Measurements from ENCODE around the gene WDR27.

WDR27 gene

DNA sequence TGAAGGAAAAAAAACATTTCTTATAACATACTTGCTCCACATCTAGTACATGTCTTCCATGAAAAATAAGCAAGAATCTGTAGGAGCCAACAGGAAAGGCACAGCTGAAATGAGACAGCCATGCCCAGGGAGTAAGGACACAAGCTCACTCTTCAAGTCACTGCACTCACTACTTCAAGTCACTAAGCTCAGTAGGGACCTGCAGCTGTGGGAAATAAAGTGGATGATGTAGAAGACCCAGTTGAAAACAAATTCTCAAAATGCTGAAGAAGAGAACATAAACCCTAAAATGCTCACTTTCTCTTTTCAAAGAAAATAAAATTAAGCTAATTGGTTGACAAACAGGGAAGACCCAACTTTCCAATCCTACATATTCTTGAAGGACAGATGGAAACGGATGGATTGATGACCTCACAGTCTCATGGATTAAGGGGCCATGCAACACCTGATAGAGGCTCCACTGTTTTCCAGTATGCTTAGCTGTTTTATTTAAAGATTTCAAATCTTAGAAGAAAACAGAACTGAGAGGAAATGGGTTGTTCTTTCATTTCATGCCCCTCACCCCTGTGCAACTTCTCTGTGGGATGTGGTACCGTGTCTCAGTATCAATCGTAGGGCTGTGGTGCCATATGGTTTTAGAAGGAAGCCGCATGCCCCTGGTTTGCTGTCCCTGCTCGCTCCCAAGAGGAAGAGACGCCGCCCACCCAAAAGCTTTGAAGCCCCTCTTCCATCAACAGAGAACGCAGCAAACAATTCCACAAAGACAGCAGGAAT lies 133.3 kb downstream of the WDR27 start:
- DNase-seq (ENCODE audit: low read depth in 1 of 2, low spot score in 1 of 2), result no peak

DNA sequence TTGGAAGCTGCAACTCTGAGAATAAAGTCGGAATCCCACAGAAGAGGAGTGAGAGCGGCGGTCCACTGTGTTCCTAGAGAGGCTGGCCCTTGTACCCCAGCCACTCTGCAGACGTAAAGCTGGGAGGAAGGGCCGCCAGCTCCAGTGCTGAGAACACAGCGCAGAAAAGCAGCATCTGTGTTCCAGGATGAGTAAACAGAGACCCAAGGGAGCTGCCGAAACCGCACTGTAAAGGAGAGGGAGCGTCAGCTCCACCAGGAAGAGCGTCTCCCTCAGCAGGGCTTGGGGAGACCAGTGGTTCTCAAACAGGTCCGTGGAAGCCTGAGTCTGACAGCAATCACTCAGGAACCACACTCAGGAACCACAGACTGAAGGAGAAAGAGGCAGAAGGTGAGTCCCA lies 134.0 kb downstream of the WDR27 start:
- no peak for DNase-seq (ENCODE audit: low read depth in 1 of 2, low spot score in 1 of 2)

DNA sequence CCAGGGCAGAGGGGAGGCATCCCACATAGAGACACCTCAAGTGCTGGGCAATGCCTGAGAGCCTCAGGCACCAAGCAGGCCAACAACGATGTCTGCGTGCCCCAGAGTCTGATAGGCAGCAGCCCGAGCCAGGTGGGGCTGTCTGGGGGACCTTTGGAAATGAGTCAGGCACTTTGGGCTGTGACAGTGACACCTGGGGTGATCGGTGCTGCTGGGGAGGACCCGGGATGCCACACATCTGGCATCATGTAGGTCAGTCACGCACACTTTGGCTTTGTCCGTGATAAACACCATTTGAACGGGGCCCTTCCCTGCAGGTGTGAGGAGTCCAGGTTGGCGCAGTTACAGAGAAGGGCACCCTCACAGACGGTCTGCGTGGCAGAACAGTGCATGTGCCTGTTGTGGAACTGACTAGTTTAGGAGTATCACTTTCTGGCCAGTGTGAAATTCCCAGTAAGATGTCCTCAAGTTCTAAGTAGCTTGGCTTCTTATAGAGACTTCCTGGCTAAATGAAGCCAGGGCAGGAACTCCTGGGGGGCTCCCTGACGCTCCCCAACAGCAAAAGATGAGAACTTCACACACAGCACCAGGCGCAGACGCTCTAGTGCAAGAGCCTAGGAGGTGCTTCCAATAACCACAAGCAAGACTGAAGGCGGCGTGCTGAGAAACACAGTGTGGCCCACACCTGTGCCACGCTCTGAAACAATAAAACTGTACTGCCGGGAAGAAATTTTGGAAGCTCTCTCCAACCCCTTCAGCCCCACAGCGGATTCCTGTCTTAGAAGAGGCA lies 134.7 kb downstream of the WDR27 start:
- DNase-seq (ENCODE audit: low read depth in 1 of 2, low spot score in 1 of 2), result no peak

DNA sequence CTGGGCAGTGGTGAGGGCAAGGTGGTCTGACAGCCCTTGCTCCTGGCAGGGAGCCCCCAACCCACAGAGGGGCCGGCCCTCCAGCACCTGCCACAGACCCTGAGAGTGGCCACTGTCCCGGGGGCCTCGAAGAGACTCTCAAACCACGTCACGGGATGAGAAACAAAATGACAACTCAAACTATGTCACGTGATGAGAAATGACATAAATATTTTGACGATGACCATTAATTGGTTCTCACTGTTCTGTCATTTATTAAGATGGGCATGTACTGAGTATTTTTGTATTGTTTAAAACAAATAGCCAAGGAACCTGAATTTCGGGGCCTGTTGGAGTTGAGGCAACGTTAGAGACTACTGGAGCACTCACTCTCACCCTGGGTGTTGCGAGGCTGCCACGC lies 135.5 kb downstream of the WDR27 start:
- DNase-seq (ENCODE audit: low read depth in 1 of 2, low spot score in 1 of 2), result no peak

DNA sequence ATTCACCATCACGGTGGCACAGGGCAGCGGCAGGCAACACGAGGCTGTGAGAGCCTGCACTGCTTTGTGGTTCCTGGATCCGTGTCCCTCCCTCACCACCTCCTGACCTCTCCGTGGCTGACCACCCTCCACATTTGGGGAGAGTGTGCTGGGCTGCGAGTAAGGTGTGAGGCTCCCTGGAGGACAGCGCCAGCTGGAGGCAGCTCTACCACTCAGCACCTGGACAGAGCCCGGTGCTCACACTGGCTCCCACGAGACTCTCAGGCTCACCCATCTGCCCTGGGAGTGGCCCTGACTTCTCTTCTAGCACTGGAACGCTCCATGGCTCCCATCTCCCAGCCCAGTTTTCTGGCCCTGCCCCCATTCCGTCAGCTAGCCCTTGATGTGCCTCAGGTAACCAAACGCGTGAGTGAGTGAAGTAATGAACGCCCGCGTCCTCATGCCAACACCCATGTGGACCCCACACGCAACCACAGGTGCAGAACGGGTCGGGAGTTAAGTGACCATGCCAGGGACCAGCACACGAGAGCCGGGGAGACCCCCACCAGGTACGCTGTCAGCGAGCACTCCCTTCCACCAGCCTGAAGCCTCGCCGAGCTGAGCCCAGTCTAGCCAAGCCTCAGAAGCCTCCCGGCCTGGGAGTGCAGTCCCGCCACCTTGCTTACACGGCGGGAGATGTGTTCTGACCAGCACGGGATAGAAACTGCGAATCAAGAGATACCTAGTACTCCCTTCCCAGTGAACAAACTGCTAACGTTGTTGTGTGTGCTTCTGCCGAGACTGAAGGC lies 137.2 kb downstream of the WDR27 start:
- DNase-seq (ENCODE audit: low read depth in 1 of 2, low spot score in 1 of 2), result no peak

DNA sequence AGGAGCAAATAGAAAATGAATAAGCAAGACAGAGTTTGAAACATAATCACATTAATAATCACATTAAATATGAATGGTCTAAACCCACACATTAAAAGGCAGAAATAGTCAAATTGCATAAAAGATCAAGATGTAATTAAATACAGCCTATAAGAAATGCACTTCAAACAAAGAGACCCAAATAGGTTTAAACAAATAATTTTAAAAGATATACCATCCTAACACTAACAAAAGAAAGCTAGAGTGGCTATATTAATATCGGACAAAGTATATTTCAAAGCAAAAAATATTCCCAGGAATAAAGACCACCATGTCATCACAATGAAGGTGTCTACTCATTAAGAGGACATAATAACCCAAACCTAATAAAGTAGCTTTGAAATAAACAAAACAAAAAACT lies 140.2 kb downstream of the WDR27 start:
- DNase-seq (ENCODE audit: low read depth in 1 of 2, low spot score in 1 of 2), result no peak

DNA sequence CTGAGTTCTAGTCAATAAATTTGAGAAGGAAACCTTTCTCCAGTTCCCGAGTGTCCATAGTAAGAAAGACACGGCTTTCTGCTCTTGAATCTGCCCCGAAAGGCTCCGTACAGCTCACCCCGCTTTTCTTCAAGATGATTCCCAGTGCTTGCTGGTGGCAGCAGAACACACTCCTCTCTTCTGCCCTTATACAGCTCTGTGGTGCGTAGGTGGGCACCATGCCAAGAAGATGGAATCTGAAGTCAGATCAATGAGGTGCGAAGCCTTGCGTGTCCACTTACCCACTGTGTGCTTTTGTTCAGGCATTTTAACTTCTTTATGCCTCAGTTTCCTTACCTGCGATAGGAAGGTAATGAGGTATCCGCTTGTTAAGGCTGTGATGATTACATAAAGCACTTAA lies 142.2 kb downstream of the WDR27 start:
- DNase-seq (ENCODE audit: low read depth in 1 of 2, low spot score in 1 of 2), result no peak

DNA sequence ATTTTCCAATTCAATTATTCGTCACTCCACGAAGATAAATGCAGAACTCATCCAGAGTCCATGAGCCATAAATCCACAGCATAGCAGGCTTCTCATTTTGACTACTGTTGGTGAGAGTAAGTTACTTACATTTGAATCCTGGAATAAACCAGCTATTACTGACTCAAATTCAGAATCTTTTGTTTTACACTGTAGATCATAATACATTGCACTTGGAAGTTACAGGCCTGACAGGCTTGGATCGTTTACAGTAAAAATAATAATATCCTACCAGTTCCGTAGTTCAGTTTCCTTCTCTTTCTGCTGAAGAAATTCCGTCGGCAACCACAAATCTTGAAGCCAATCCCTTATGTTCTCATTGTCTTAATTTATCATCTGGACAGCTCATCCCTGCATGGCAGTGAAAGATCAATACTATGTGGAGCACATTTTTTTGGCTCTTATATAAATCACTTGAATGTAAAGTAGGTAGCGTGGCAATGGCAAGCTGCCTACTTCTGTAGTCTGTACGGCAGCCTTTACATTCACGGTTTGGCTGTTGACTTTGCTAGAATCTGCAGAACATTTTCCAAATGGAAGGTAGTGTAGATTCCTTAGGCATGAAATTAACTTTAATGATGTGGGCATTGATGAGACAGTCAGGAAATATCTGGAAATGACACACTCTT lies 142.9 kb downstream of the WDR27 start:
- no peak for DNase-seq (ENCODE audit: low read depth in 1 of 2, low spot score in 1 of 2)

DNA sequence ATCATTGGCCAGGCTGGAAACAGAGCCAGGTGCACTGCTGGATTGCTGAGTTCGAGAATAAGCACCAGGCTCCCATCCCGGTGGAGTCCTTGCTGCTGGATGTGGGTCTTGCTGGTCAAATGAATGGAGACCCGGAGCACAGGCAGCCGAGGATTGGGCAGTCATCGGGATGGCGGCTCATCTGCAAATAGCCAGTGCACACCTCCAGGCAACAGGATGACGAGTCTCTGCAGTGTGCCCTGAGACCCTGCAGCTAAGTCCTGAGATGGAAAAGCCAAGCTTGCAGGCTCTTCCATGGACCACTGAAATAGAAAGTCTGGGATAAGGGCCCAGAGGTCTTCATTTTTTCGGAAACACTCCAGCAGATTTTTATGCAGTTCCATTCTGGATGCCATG lies 143.5 kb downstream of the WDR27 start:
- DNase-seq (ENCODE audit: low read depth in 1 of 2, low spot score in 1 of 2), result no peak

DNA sequence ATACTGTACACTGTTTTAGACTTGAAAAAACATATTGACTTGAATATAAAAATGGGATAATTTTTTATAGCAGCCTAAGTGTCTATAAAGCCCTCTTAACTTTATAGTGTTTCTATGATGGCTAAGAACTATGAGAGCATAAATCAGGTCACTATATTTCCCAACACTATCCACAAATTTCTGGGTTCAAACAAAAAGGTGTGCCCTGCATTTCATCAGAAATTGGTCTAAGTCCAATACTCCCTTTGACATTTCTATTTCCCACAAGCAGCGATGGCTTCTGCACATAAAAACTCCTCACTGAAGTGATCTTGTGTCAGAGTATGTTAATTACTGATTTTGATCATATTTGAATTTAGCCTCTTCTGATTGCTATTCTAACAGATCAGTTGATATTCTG lies 143.9 kb downstream of the WDR27 start:
- DNase-seq (ENCODE audit: low read depth in 1 of 2, low spot score in 1 of 2), result no peak

DNA sequence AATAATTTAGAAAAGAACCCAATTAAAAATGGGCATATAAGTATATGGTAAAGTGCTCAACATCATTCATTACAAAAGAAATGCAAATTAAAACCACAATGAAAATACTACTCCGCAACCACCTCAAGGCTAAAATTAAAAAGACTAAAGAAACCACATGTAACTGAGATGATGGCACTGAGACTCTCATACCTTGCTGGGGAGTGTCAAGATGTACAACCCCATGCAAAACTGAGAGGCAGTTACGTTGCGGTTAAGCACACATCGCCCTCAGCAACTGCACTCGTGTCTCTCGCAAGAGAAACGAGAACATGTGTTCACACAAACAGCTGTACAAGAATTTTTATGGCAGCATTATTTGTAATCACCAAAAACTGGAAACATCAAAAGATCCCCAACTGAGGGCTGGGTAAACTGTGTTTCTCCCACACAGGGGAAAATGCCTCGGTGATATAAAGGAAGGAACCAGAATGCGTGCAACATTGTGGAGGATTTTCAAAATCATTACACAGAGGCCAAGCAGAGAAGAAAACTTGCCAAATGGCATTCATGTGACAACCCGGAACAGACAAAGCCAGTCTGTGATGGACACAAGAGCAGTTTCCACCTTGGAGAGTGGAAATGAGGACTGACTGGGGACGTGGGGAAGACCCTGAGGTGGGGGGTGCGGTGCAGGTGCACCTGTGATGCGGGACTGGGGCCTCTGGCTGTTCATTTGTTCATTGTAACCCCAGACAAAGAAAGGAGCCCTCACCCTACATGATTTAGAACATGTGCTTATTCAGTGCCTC lies 144.9 kb downstream of the WDR27 start:
- DNase-seq (ENCODE audit: low read depth in 1 of 2, low spot score in 1 of 2), result no peak

DNA sequence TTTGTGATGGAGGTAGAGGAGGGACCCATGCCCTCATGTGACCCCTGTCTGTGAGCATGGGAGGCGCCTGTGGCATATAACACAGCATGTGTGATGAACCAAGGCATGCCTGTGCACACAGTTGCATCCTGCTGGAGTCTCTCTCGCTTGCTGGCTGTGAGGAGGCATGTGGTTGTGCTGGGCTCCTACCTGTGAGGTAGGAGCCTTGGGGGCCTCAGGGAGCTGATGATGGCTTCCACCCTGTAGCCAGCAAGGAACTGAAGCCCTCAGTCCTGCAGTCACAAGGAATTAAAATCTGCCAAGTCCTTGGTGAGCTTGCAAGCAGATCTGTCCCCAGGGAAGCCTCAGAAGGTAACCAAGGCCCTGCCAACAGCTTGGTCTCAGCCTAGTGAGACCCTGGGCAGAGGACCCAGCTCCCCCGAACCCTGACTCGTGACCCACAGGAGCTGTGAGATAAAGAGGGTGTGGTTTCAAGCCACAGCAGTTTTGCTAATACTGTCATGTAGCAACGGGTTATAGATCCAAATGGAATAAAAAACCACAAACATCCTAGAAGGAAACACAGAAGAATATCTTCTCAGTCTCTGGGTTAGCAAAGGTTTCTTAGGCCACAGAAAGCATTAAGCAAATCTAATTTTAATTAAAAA lies 145.7 kb downstream of the WDR27 start:
- DNase-seq (ENCODE audit: low read depth in 1 of 2, low spot score in 1 of 2), result no peak

DNA sequence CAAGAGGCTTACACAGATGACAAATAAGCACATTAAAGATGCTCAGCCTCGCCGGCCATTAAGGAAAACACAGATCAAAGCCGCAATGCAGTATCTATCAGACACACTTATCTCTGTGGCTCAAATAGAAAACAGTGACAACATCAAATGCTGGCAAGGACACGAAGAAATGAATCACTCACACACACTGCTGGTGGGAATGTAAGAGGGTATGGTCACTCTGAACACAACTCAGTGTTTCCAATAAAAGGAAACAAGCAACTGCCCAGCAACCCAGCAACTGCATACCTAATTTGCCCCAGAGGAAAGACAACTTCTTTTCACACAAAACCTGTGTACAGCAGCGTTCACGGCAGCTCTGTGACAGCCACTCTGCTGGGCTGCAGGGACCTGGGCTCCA lies 155.8 kb downstream of the WDR27 start:
- DNase-seq (ENCODE audit: low read depth in 1 of 2, low spot score in 1 of 2), result no peak

DNA sequence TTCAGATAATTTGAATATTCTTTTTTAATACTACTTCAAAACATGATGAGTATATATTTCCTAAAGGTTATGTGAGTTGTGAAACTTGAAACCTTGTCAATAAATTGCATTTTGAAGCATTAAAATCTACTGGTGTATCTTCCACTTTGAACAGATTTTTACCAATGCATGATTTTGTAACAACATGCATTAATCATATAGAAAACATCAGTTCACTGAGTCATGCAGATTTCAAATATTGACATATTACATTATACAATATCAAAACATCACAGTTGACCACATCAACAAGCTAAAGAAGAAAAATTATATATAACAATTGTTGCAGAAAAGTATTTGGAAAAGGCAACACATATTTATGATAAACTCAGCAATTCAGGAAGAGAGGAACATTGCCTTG lies 158.1 kb downstream of the WDR27 start:
- no peak for DNase-seq (ENCODE audit: low read depth in 1 of 2, low spot score in 1 of 2)

DNA sequence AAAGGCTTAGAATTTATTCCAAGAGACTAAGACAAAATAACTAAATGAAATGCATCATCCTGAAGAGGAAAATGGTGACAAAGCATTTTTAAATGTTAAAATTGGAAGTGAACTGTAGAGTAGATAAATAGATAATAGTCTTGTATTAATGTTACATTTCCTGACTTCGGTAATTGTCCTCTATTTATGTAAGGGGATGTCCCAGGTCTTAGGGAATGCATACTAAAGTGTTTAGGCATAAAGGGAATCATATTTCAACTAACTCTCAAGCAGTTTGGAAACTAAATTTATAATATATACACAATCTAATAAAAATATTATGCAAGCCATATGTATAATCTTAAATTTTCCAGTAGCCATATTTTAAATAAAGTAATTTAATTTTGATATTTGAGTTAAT lies 159.3 kb downstream of the WDR27 start:
- no peak for DNase-seq (ENCODE audit: low read depth in 1 of 2, low spot score in 1 of 2)

DNA sequence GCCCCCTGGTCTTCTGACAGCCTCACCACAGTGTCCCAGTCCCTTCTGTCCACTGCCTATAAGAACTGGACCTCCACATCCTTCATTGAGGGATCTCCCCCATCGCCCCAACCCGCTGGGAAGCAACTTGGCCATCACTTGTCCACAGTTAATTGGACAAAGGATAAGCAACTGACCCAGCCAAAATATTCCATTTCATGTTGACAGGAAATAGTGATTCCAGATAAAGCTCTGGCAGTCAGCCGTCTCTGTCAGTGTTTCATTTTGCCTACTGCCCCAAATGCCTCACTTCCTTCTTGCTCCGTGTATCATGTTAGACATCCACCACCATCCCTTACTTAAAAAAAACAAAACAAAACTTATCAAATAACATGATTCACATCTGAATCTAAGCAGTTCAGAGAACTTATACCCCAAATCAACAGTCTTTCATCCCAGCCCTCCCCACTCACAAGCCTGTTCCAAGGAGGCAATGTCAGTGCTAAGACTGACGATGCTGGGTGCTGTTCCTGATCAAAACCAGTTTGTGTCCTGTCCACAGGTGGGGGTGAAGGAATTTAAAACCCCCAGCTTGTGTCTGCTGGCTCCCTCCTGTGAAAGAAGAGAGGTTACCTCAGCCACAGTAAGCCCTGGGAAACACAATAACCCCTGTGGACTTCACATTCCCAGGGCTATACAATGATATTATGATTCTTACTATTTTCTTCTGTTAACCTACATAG lies 162.5 kb downstream of the WDR27 start:
- DNase-seq (ENCODE audit: low read depth in 1 of 2, low spot score in 1 of 2), result no peak

DNA sequence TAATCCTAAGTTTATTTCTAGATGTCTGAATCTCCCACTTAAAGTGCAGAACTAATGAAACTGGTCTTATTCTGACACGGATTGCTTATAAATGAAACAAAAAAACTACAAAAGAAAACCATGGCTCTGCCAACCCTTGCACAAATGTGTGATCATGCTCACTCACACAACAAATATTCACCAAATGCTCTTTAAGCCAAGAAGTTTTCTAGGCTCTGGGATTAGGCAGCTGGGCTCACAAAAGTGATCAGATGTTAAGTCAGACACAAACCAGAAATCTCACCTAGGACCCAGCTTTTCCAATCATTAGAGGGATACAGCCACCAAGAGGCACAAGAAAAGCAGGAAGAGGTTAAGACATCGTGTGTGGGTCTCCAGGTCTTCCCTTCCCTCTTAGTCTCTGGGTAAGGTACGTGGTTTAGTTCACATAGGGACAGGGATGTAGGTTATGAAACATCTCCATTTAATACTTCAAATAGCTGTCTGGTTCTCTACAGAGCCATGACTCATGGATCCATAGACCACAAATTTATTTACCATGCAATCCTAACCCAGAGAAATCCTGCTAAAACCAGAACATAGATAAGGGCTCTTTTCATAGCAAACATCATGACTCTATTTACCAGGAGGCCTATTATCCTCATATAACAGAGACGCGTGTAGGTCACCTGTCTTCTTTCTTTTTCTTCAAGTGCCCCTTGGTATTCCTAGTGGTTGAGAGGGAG lies 165.2 kb downstream of the WDR27 start:
- no peak for DNase-seq (ENCODE audit: low read depth in 1 of 2, low spot score in 1 of 2)

DNA sequence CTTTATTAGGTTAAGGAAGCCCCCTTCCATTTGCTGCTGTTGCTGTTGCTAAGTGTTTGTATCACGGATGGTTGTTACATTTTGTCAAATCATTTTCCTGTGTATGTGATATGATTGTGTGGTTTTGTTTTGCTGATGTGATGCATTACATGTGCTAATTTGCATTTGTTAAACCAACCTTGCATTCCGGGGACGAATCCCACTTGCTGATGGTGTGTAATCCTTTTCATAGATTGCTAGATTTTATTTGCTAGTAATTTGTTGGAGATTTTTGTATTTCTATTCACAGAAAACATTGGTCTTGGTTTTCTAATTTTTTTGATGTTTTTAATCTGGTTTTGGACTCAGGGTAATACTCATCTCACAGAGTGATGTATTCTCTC lies 167.8 kb downstream of the WDR27 start:
- no peak for DNase-seq (ENCODE audit: low read depth in 1 of 2, low spot score in 1 of 2)
